Measurements from ENCODE around the gene C17orf50. TPM values are rescaled to one million over a fixed set of nuclear protein-coding genes. Genes with fewer than 3 reads are reported as not detected.

Gene C17orf50
- total RNA-seq (not detected), polyA plus RNA-seq (under 1 TPM in 1 of 3 donors, not detected in 2; 0.07 TPM)

DNA sequence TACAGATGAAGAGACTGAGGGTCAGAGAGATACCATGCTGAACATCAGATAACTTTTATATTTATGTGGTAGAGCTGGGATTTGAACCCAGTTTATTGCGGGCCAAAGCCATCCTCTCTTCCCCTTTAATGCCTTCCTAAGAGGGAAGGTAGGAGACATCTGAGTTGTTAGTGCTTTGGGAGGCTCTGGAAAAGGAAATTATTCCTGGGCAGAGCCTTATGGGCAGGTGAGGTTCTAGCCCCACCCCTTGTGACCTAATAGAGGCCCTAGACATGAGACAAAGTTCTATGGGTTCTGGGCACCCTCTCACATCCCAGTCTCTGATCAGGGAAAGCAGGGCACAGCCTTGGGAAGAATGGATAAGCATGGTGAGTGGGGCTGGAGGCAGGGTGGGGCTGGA lies at the start of gene C17orf50:
TSS of gene C17orf50 (plus strand) at position 301 of the 400 bp plus-strand sequence. CDS start at position 356, 55 bp downstream.
- TF ChIP-seq EP300 (IDR thresholded peaks at IDR 0.05) (no peak), POLR2AphosphoS5 (IDR thresholded peaks at IDR 0.05) (no peak), POLR2A (IDR thresholded peaks at IDR 0.05) (no peak)
- TF ChIP-seq, protein P1, sequence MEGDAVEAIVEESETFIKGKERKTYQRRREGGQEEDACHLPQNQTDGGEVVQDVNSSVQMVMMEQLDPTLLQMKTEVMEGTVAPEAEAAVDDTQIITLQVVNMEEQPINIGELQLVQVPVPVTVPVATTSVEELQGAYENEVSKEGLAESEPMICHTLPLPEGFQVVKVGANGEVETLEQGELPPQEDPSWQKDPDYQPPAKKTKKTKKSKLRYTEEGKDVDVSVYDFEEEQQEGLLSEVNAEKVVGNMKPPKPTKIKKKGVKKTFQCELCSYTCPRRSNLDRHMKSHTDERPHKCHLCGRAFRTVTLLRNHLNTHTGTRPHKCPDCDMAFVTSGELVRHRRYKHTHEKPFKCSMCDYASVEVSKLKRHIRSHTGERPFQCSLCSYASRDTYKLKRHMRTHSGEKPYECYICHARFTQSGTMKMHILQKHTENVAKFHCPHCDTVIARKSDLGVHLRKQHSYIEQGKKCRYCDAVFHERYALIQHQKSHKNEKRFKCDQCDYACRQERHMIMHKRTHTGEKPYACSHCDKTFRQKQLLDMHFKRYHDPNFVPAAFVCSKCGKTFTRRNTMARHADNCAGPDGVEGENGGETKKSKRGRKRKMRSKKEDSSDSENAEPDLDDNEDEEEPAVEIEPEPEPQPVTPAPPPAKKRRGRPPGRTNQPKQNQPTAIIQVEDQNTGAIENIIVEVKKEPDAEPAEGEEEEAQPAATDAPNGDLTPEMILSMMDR (IDR thresholded peaks at IDR 0.05), result no peak
- H3K4me3 ChIP-seq, result no peak within 1 kb of the TSS
- intact Hi-C loops (cut with DNase I), result no loop called here

DNA sequence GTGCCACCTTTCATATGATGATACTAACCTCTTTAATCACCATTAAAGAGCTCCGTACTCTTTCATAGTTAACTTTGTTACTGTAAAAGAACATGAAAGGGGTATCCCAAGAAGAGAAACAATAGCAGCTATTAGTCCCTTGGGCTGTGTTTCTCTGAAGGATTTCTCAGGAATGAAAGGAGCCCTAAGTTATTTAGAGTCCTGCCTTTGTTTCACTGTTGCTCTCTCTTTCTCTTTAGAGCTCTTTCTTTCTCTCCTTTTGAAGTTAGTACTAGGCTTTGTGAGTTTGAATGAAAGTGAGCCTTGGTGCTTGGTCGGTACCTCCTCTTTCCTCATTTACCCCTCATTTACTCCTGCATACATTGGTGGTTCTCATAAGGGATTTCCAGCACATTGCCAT lies 49.7 kb upstream of the C17orf50 start:
- Histone ChIP-seq H3K9me3 (no peaks in the 10 kb centered on the region), H3K36me3 (peaks cover 0 to 64% (median 15%) of the 10 kb centered on the region in 4 donors), H3K4me1 (no peaks in the 10 kb centered on the region), H3K27me3 (no peaks in the 10 kb centered on the region), H3K4me3 (no peak overlapping the region), H3K27ac (no peak overlapping the region)
- intact Hi-C loops (cut with DNase I), result no loop called here
- DNase-seq, result no peak
- 91 to 96% methylated on average over 2 of the region's 2 CpGs for WGBS, 2 donors
- no peak for TF ChIP-seq POLR2A (IDR thresholded peaks at IDR 0.05)

More for the DNA sequence above, at the start of gene C17orf50:
- Histone ChIP-seq H3K27me3 (no peaks in the 10 kb centered on the region), H3K27ac (no peak within 1 kb of the TSS), H3K36me3 (no peaks in the 10 kb centered on the region), H3K9me3 (no peaks in the 10 kb centered on the region), H3K4me1 (peaks cover 0 to 22% (median 19%) of the 10 kb centered on the region in 4 donors)
- 83 to 100% methylated on average over 1 of the region's 1 CpG for WGBS, 2 donors
- no peak for DNase-seq

DNA sequence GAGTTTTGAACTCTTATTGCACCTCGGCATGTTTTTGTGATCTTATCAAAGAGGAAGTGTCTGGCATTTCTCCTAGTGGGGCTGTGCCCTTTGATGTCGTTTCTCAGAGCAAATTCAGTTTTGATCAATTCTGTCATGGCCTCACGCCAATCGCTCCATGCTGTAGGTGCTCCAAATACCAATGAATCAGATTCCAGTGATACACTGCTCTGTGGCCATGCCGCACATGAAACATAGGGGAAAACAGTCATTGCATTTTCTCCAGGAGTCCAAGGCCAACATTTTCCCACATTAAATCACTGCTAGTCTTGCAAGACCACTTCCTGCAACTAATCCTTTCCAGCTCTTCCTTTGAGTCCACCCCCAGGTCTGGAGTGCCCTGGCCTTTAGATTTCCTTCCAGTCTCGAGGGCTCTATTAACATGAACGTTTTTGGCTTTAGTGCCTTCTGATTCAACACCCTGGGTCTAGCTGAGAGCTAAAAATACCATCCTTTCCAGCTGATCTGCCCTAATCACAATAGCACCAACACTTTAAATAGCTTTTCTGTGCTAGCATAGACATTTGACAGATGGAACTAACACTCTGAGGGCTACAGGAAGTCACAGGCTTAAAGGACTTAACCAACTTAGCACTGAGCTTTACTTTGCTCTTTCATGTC lies 47.5 kb upstream of the C17orf50 start:
- Histone ChIP-seq H3K4me1 (peaks cover 0 to 19% (median 14%) of the 10 kb centered on the region in 4 donors), H3K9me3 (no peaks in the 10 kb centered on the region), H3K4me3 (no peak overlapping the region), H3K27ac (peak overlapping the region in 1 of 4 donors; percentile 61), H3K27me3 (no peaks in the 10 kb centered on the region), H3K36me3 (peaks cover 0 to 65% (median 17%) of the 10 kb centered on the region in 4 donors)
- TF ChIP-seq EP300 (IDR thresholded peaks at IDR 0.05), result no peak
- no peak for TF ChIP-seq POLR2A (IDR thresholded peaks at IDR 0.05)
- no peak for TF ChIP-seq POLR2AphosphoS5 (IDR thresholded peaks at IDR 0.05)
- TF ChIP-seq, protein P1 (IDR thresholded peaks at IDR 0.05), result no peak
- 13 to 29% methylated on average over 7 of the region's 7 CpGs for WGBS, 2 donors
- intact Hi-C loops (cut with DNase I), result no loop called here
- no peak for DNase-seq

DNA sequence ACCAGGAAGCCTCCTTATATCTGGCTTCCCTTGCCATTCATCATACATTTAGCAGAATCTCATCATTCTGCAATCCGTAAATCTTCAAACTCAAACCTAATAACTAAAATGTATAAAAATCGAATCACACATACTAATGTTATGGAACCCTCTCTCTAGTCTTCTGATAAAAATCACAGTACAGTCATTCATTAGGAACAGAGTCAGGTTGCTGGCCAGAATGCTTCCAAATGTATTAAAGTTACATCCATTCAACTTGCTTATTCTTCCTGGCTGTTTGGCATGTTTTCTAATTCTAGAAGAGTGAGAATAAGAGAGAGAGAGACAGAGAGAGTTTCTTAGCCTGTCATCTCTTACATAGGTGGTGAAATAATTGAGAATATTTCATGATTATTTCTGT lies 45.7 kb upstream of the C17orf50 start:
- Histone ChIP-seq H3K4me1 (peaks cover 0 to 21% (median 15%) of the 10 kb centered on the region in 4 donors), H3K4me3 (no peak overlapping the region), H3K27me3 (no peaks in the 10 kb centered on the region), H3K36me3 (peaks cover 0 to 59% (median 13%) of the 10 kb centered on the region in 4 donors), H3K27ac (peak overlapping the region in 1 of 4 donors; percentile 81), H3K9me3 (no peaks in the 10 kb centered on the region)
- DNase-seq, result no peak
- intact Hi-C loops (cut with DNase I), result no loop called here
- 92 to 93% methylated on average over 2 of the region's 2 CpGs for WGBS, 2 donors
- TF ChIP-seq EP300 (IDR thresholded peaks at IDR 0.05), result no peak
- no peak for TF ChIP-seq POLR2A (IDR thresholded peaks at IDR 0.05)
- TF ChIP-seq POLR2AphosphoS5 (IDR thresholded peaks at IDR 0.05), result no peak
- TF ChIP-seq, protein P1 (IDR thresholded peaks at IDR 0.05), result no peak

DNA sequence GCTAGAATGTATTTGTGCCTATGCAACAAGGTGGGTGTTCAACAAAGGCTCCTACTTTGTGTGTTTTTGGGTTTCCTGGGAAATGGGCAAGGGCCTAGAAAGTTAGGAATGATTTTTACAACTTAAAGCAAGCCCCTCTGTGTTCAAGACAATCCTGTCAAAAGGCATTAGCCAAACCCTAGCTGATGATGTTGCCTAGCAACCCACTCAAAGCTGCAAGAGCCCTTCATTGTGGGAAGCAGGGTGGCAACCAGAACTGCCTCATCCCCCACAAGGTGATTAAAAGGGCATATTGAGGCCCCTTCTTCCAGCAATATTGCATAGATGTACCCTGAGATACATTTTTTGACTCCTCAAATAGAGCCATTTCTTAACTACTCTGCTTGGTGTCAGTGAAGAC lies 45.3 kb upstream of the C17orf50 start:
- intact Hi-C loops (cut with DNase I), result no loop called here
- no peak for DNase-seq
- Histone ChIP-seq H3K4me1 (peaks cover 0 to 21% (median 15%) of the 10 kb centered on the region in 4 donors), H3K36me3 (peaks cover 0 to 57% (median 9%) of the 10 kb centered on the region in 4 donors), H3K4me3 (no peak overlapping the region), H3K27ac (peak overlapping the region in 1 of 4 donors; percentile 81), H3K9me3 (no peaks in the 10 kb centered on the region), H3K27me3 (no peaks in the 10 kb centered on the region)
- no peak for TF ChIP-seq POLR2AphosphoS5 (IDR thresholded peaks at IDR 0.05)
- no peak for TF ChIP-seq POLR2A (IDR thresholded peaks at IDR 0.05)
